ENCODE results near the gene BCDIN3D.

The BCDIN3D gene

GRCh38 chr12:49790741-49791555, 52.0 kb downstream of the BCDIN3D start:
- Histone ChIP-seq H3K4me2 (no peak overlapping the region), H3K4me3 (no peak overlapping the region), H3K9me3 (replicated peaks in 1 of 11) (peaks cover 0 to 9% (median 6%) of the 10 kb centered on the region in 11 experiments; a peak in 13 of 22 replicates), H3K9ac (0 out of 22 replicates have a peak overlapping the region, but pooled peaks of 1 of the 11 experiments have one; percentile 8), H3K4me1 (peaks cover 0 to 17% (median 9%) of the 10 kb centered on the region in 10 experiments; a peak in 8 of 20 replicates), H3K36me3 (peaks cover 3 to 85% (median 43%) of the 10 kb centered on the region in 11 experiments; a peak in 20 of 22 replicates), H3K27me3 (no peaks in the 10 kb centered on the region), H4K20me1 (peaks cover 0 to 43% (median 0%) of the 10 kb centered on the region in 11 experiments; a peak in 5 of 22 replicates), H3K27ac (no peak overlapping the region)
- TF ChIP-seq Cebpa-rat (IDR thresholded peaks at IDR 0.05) = no peak

- Histone ChIP-seq H3K4me2 (peak overlapping the region in 3 of 11 experiments; percentile 9 to 34 (median 10); a peak in 5 of 22 replicates), H4K20me1 (peaks cover 0 to 34% (median 0%) of the 10 kb centered on the region in 11 experiments; a peak in 5 of 22 replicates), H3K4me3 (no peak overlapping the region), H3K4me1 (peaks cover 2 to 17% (median 10%) of the 10 kb centered on the region in 10 experiments; a peak in 17 of 20 replicates), H3K27me3 (no peaks in the 10 kb centered on the region), H3K9me3 (replicated peaks in 1 of 11) (peaks cover 0 to 9% (median 6%) of the 10 kb centered on the region in 11 experiments; a peak in 13 of 22 replicates), H3K27ac (no peak overlapping the region), H3K9ac (no peak overlapping the region), H3K36me3 (peaks cover under 1 to 75% (median 33%) of the 10 kb centered on the region in 11 experiments; a peak in 18 of 22 replicates)
- TF ChIP-seq Cebpa-rat (IDR thresholded peaks at IDR 0.05) = no peak
These were observed 52.9 kb downstream of the BCDIN3D start for GRCh38 chr12:49789992-49790391.

- H3K27me3 ChIP-seq = no peaks in the 10 kb centered on the region
- H3K36me3 ChIP-seq = peaks cover 0 to 52% (median 16%) of the 10 kb centered on the region in 11 experiments; a peak in 15 of 22 replicates
- H3K27ac ChIP-seq = no peak overlapping the region
- no peak overlapping the region for H3K9ac ChIP-seq
- H4K20me1 ChIP-seq = peaks cover 0 to 15% (median 0%) of the 10 kb centered on the region in 11 experiments; a peak in 2 of 22 replicates
- peaks cover 0 to 9% (median 6%) of the 10 kb centered on the region in 11 experiments; a peak in 13 of 22 replicates for H3K9me3 ChIP-seq (replicated peaks in 1 of 11)
- TF ChIP-seq Cebpa-rat (IDR thresholded peaks at IDR 0.05) = no peak
- no peak overlapping the region for H3K4me3 ChIP-seq
- no peak overlapping the region for H3K4me2 ChIP-seq
- peaks cover 8 to 25% (median 16%) of the 10 kb centered on the region in 10 experiments; a peak in 17 of 20 replicates for H3K4me1 ChIP-seq
These were observed 55.2 kb downstream of the BCDIN3D start for GRCh38 chr12:49787672-49788071.

Measured in BLaER1 treated with 17β-estradiol and CSF1 and Interleukin-3, amounts not matched to agents 10 nM and 100 nM (cell line).